ENCODE results near the gene TBXA2R.

GRCh38 chr19:3632098-3632497 lies 25.4 kb upstream of the TBXA2R start:
- TF ChIP-seq CTCF (IDR thresholded peaks at IDR 0.05; ENCODE audit: insufficient read depth, low read length, poor library complexity, severe bottlenecking) (no peak), EZH2phosphoT487 (conservative IDR thresholded peaks at IDR 0.05; ENCODE audit: low read length) (no peak)

Data from SU-DHL-6 (cell line).